Measurements from ENCODE around the gene TYMP. TPM values are rescaled to one million over a fixed set of nuclear protein-coding genes. Genes with fewer than 3 reads are reported as not detected.

The TYMP gene
- total RNA-seq, 4 donors from 2014 or later, result 27.4 to 79.2 (median 35.9) TPM

DNA sequence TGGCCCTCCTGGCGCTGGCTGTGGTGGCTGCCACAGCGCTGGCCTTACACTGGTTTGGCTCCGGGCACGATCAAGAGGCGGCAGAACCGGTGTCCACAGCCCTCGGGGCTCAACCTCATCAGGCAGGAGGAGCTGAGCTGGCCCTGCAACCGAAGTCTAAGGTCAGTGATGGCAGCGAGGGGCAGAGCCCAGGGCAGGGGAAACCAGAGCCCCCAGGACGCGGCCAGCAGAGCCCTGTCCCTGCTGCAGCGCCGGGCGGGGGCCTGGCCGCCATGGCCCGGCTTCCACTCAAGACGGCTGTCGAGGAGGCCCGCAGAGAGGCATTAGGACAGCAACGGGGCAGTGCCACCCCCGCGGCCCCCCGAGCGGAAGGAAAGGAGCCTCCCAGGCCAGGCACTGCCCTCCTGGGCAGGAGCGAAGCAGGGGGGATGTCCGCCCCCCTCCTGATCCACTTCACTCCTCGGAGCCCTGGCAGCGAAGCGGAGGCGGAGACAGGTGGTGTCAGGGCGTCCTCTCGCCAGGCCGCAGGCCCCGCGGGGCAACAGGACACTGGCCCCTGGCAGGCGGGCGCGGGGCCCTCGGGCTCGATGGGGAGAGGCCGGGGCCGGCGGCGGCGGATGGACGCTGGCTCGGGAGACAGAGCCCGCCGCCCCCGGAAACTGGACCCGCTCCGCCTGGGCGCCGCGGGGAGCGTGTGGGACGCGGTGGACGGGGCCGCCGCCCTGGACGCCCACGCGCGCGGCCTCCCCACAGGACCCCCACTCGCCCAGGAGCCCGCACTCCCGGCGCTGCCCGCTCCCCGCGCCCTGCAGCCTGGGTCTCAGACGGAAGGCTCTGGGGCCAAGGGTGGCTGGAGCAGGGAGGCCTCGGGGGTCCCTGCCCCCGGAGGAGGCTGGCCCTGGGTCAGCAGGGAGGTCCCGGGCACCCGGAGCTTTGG, 16.8 kb upstream of the TYMP start:
- TF ChIP-seq POLR2AphosphoS5 (IDR thresholded peaks at IDR 0.05) (no peak), POLR2A (IDR thresholded peaks at IDR 0.05; ENCODE audit: low read depth) (no peak), EP300 (IDR thresholded peaks at IDR 0.05) (no peak)
- TF ChIP-seq, protein P1, sequence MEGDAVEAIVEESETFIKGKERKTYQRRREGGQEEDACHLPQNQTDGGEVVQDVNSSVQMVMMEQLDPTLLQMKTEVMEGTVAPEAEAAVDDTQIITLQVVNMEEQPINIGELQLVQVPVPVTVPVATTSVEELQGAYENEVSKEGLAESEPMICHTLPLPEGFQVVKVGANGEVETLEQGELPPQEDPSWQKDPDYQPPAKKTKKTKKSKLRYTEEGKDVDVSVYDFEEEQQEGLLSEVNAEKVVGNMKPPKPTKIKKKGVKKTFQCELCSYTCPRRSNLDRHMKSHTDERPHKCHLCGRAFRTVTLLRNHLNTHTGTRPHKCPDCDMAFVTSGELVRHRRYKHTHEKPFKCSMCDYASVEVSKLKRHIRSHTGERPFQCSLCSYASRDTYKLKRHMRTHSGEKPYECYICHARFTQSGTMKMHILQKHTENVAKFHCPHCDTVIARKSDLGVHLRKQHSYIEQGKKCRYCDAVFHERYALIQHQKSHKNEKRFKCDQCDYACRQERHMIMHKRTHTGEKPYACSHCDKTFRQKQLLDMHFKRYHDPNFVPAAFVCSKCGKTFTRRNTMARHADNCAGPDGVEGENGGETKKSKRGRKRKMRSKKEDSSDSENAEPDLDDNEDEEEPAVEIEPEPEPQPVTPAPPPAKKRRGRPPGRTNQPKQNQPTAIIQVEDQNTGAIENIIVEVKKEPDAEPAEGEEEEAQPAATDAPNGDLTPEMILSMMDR (IDR thresholded peaks at IDR 0.05), result no peak
- Histone ChIP-seq H3K27ac (replicated peaks in 1 of 4) (no peak overlapping the region), H3K9me3 (no peaks in the 10 kb centered on the region), H3K36me3 (no peaks in the 10 kb centered on the region), H3K4me3 (no peak overlapping the region), H3K4me1 (peaks cover 17 to 37% (median 35%) of the 10 kb centered on the region in 4 donors), H3K27me3 (peaks cover 9 to 84% (median 22%) of the 10 kb centered on the region in 4 donors)
- intact Hi-C loops (cut with DNase I), result no loop called here
- no peak for DNase-seq (ENCODE audit: extremely low spot score)
- WGBS, result 55% methylated on average over 58 of the region's 78 CpGs

DNA sequence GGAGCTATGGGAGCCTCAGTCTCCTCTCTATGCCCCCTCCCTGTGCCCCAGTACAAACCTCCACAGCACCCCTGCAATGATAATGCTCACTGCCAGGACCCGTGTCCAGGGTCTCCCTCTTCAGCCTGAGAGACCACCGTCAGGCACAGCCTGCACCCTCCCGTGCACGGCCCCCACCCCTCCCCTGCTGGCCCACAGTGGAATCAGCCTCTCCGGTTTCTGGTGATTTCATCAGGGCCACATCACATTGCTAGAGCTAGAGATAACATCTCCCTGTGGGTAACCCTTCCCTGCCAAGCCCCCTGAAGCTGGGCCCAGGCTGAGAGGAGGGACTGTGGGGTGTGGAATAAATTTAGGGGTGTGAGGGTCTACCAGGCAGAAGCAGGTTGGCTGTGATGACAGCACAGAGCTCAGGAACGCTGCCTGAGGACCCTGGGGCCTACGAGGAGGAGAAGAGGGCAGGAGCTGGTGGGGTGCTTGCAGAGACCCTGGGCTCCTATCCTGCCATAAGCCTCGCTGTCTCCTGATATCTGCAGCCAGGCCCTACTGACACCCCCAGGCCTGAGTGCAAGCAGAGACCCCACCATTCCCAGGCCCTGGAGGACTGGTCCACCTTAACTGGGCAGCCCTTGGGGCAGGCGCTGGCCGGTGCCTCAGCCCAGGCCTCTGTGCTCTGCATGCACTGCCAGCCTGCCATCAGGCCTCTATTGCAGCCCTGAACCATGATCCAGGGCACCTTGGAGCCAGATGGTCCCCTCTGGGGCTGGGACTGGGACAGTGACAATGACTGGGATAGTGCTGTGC, 15.9 kb upstream of the TYMP start, which contains the start of gene KLHDC7B:
Gene KLHDC7B, plus strand, starts transcription at position 378 of the 804 bp plus-strand sequence. Its CDS starts 345 bp downstream, at position 723.
- Histone ChIP-seq H3K36me3 (no peaks in the 10 kb centered on the region), H3K4me1 (peaks cover 17 to 37% (median 35%) of the 10 kb centered on the region in 4 donors), H3K4me3 (no peak within 1 kb of the TSS), H3K27ac (replicated peaks in 1 of 4) (no peak within 1 kb of the TSS), H3K9me3 (no peaks in the 10 kb centered on the region), H3K27me3 (peaks cover 9 to 75% (median 22%) of the 10 kb centered on the region in 4 donors)
- TF ChIP-seq, protein P1 (IDR thresholded peaks at IDR 0.05), result no peak
- TF ChIP-seq EP300 (IDR thresholded peaks at IDR 0.05), result no peak
- TF ChIP-seq POLR2AphosphoS5 (IDR thresholded peaks at IDR 0.05), result no peak
- TF ChIP-seq POLR2A (IDR thresholded peaks at IDR 0.05; ENCODE audit: low read depth), result no peak
- 52% methylated on average over 7 of the region's 10 CpGs for WGBS
- no peak for DNase-seq (ENCODE audit: extremely low spot score)
- intact Hi-C loops (cut with DNase I), result no loop called here

- H3K36me3 ChIP-seq, result no peaks in the 10 kb centered on the region
- H3K27ac ChIP-seq (replicated peaks in 1 of 4), result no peak overlapping the region
- H3K4me3 ChIP-seq, result peak overlapping the region in 3 of 4 donors; percentile 30 to 48 (median 39)
- peaks cover 9 to 66% (median 22%) of the 10 kb centered on the region in 4 donors for H3K27me3 ChIP-seq
- no peak for DNase-seq (ENCODE audit: extremely low spot score)
- H3K9me3 ChIP-seq, result no peaks in the 10 kb centered on the region
- intact Hi-C loops (cut with DNase I), result loop anchor here (5.0 kb wide), 1 partner anchor 78 kb away; no protein-coding TSS in a partner anchor
- WGBS, result 70% methylated on average over 5 of the region's 5 CpGs
- peaks cover 17 to 41% (median 38%) of the 10 kb centered on the region in 4 donors for H3K4me1 ChIP-seq
- TF ChIP-seq, protein P1 (IDR thresholded peaks at IDR 0.05), result no peak
Observed at GRCh38 chr22:50544746-50545253, 15.0 kb upstream of the TYMP start.

DNA sequence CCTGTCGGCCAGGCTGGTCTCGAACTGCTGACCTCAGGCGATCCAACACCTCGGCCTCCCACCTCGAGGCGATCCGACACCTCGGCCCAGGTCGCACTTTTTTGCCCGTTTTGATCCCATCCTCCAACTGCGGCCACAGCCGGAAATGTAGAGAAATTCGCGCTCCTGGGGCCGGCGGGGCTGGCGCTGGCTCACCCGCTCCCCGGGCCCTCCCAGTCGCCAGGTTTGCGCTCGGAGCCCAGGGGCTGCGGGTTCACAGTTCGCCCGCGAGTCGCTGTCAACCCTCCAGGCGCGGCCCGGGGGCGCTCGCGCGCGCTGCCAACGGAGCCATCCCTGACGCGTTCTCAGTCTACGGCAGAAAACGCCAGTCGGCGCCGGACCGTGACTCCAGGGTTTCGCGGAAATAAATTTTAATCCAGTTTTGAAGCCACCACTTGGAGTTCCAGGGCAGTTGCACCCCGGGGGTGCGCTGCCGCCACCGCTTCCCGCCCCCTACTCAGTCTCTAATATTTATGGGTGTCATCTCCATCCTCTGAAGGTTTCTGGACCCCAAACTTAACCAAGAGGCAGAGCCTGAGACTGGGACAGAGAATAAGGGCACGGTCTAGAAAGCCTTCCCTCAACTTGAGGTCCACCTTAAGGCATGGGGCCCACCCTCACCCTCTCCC, 14.4 kb upstream of the TYMP start:
- intact Hi-C loops (cut with DNase I), result loop anchor here (5.0 kb wide), 1 partner anchor 78 kb away; no protein-coding TSS in a partner anchor

More for the DNA sequence above, 14.4 kb upstream of the TYMP start:
- H3K4me1 ChIP-seq, result peaks cover 20 to 42% (median 41%) of the 10 kb centered on the region in 4 donors
- 6% methylated on average over 17 of the region's 52 CpGs for WGBS
- no peaks in the 10 kb centered on the region for H3K9me3 ChIP-seq
- H3K27me3 ChIP-seq, result peaks cover 9 to 61% (median 22%) of the 10 kb centered on the region in 4 donors
- no peak for DNase-seq (ENCODE audit: extremely low spot score)
- H3K27ac ChIP-seq (replicated peaks in 1 of 4), result peak overlapping the region in 1 of 4 donors; percentile 40
- H3K36me3 ChIP-seq, result no peaks in the 10 kb centered on the region
- H3K4me3 ChIP-seq, result peak overlapping the region; percentile 30 to 48 (median 35)
- TF ChIP-seq, protein P1 (IDR thresholded peaks at IDR 0.05), result peak; percentile 37 to 55 (median 46)
- TF ChIP-seq EP300 (IDR thresholded peaks at IDR 0.05) (no peak), POLR2AphosphoS5 (IDR thresholded peaks at IDR 0.05) (peak in 1 of 2 donors; percentile 38)
